Raji (cell line): Measurements from ENCODE around the gene IMPDH1.

Experiments
- POLR2A ChIP-seq: IDR thresholded peaks from 2 replicates; pipeline ENCODE4 v1.6.1; 2011; ENCODE audit warnings: low read depth, low read length, control low read depth; ENCODE audit not compliant: insufficient read depth

Gene IMPDH1

DNA sequence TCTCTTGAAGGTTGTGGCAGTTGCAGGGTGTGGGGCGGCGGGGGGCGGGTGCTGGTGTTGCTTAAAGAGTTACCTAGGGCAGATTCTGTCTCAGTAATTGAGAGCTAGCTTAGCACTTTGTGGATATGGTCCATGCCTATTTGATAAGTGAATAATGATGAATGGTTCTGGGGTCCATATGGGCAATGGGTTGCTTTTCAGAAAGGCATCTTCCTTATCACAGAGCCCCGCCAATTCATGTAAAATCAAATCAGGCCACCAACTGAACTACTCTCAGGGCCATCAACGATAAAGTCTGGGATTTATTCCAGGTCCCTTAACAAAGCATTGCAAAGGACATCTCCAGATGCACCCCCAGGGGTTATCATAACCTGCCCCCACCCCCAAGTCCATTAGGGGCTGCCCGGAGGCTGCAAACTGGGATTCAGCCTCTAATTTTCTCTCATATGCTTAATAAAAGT, 46.5 kb downstream of the IMPDH1 start:
- TF ChIP-seq POLR2A = no peak

GRCh38 chr7:128362670-128363069, 47.1 kb downstream of the IMPDH1 start:
- no peak for TF ChIP-seq POLR2A

- TF ChIP-seq POLR2A = no peak
Measured at GRCh38 chr7:128361411-128362379, 48.1 kb downstream of the IMPDH1 start, which contains the start of gene PRRT4. PRRT4 (minus strand) TSS chr7:128361690.

DNA sequence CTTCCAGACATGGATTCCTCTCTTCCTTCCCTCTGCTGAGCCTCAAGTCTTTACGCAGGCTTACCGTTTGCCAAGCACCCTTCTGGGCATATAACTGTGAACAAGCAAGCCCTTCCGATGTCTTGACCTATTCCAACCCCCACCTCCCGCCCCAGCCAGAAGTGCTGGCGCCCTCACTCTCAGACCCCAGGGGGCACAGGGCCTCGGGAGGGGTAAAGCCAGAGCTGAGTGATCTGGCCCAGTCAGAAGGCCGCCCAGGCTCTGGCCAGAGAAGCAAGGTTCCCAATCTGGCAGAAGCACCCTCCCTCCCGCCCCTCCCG, 49.5 kb downstream of the IMPDH1 start:
- no peak for TF ChIP-seq POLR2A

GRCh38 chr7:128359939-128360338, 49.8 kb downstream of the IMPDH1 start:
- TF ChIP-seq POLR2A = no peak

DNA sequence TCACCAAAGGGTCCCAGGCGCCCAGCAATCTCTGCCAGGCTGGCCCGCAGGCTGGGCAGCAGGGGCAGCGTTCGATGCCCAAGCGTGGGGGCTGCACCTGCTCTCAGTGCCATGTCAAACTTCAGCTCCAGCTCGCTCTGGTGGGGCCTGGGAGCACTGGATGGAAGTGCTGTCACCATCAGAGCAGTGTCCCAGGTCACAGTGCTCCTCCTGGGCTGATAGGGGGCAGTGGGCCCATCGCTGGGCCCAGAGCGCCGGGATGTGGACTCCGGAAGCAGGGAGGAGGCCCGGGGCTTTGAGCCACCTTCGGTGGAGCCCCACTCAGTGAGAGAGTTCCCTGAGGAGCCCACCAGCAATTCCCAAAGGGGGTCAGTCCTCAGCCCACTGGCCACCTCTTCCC, 50.4 kb downstream of the IMPDH1 start:
- TF ChIP-seq POLR2A = no peak

- TF ChIP-seq POLR2A = no peak
Measured at GRCh38 chr7:128358233-128358632, 51.5 kb downstream of the IMPDH1 start.

DNA sequence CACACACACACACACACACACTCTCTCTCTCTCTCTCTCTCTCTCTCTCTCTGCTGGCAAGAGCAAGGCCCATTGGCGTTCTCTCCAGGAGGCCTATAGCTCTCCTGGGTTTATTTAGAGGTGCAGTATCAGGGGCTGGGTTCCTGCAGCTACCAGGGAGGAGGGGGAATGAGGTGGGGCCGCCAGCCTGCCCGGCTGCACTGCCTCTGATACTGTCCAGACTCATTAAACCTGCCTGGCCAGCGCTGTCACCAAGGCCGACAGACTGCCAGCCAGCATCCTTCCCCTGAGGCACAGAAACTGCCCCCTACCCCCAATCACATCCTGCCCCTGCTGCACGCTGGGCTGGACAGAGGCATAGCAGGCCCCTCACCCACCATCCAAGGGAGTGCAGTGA, 52.6 kb downstream of the IMPDH1 start:
- no peak for TF ChIP-seq POLR2A

GRCh38 chr7:128356546-128357216, 53.1 kb downstream of the IMPDH1 start:
- no peak for TF ChIP-seq POLR2A

GRCh38 chr7:128353610-128354009, 56.2 kb downstream of the IMPDH1 start:
- TF ChIP-seq POLR2A = no peak

DNA sequence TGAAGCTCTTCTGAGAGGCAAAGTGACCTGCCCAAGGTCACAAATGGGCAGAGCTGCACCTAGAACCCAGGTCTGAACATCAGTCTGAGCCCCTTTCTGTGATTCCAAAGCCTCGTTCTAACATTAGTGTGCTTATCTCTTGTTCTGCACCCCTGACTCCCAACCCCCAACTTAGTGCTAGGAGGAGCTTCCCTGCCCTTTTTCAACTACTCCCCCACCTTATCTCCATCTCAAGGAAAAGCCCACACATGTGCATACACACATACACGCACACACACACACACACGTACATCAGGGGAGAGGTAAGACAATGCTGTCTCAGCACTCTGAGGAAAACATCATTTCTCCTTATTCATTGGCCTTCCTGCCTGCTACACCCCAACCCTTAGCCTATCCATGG, 56.6 kb downstream of the IMPDH1 start:
- TF ChIP-seq POLR2A = no peak

DNA sequence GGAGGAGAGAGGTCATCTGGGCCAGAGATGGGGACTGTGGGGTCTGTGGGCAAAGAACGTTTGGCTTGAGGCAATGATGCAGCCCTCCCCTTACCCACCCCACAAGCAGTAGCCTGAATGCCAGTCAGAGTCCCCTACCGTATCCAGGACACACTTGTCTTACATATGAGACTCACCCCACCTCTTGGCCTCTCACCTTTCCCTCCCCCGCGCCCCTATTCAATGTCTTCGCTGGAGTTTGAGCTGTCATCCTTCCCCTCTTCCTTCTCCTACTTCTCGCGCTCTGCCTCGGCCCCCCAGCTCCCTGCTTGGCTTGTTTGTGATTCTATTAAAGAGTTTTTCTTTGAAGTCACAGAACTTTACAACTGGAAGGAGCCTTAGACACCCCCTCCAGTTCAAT, 57.1 kb downstream of the IMPDH1 start:
- TF ChIP-seq POLR2A = no peak

- no peak for TF ChIP-seq POLR2A
Measured at GRCh38 chr7:128352153-128352537, 57.6 kb downstream of the IMPDH1 start.

GRCh38 chr7:128351296-128352152, 58.3 kb downstream of the IMPDH1 start:
- no peak for TF ChIP-seq POLR2A

- no peak for TF ChIP-seq POLR2A
Measured at GRCh38 chr7:128350708-128351295, 59.0 kb downstream of the IMPDH1 start.
